LNCaP clone FGC (cell line): ENCODE results near the gene FKTN.

Experiments used
- DNase-seq: peaks from one replicate; pipeline ENCODE4 v3.0.0-alpha.2; 2011; ENCODE audit warnings: low read depth
- H3K4me3 ChIP-seq: 2 replicates; pipeline ENCODE4 v1.5.1; 2011; ENCODE audit warnings: mild to moderate bottlenecking, low read depth, low read length, control low read depth
- CTCF ChIP-seq: IDR thresholded peaks from 2 replicates; pipeline ENCODE4 v1.5.1; 2012; ENCODE audit warnings: mild to moderate bottlenecking; ENCODE audit not compliant: control insufficient read depth, insufficient read depth; ENCODE audit errors: extremely low read depth

The FKTN gene

GRCh38 chr9:105593145-105593544, 35.2 kb downstream of the FKTN start:
- H3K4me3 ChIP-seq, result no peak overlapping the region
- no peak for DNase-seq
- TF ChIP-seq CTCF, result no peak

GRCh38 chr9:105608721-105609598, 51.0 kb downstream of the FKTN start:
- H3K4me3 ChIP-seq, result no peak overlapping the region
- TF ChIP-seq CTCF, result peak; percentile 45
- peak; percentile 54 for DNase-seq

GRCh38 chr9:105621001-105621400, 63.1 kb downstream of the FKTN start:
- no peak for TF ChIP-seq CTCF
- no peak for DNase-seq
- H3K4me3 ChIP-seq, result no peak overlapping the region

GRCh38 chr9:105625088-105625487, 67.2 kb downstream of the FKTN start:
- no peak for DNase-seq
- TF ChIP-seq CTCF, result no peak
- no peak overlapping the region for H3K4me3 ChIP-seq

- no peak for DNase-seq
- H3K4me3 ChIP-seq, result no peak overlapping the region
- no peak for TF ChIP-seq CTCF
These were observed 74.9 kb downstream of the FKTN start for GRCh38 chr9:105632807-105633206.

- no peak for DNase-seq
- TF ChIP-seq CTCF, result no peak
- H3K4me3 ChIP-seq, result no peak overlapping the region
These were observed 75.5 kb downstream of the FKTN start for GRCh38 chr9:105633411-105633810.

GRCh38 chr9:105636331-105636730, 78.4 kb downstream of the FKTN start:
- no peak overlapping the region for H3K4me3 ChIP-seq
- DNase-seq, result no peak
- TF ChIP-seq CTCF, result no peak
